Karpas-422 (cell line): ENCODE results near the gene KIAA1671. TPM values are rescaled to one million over a fixed set of nuclear protein-coding genes. Genes with fewer than 3 reads are reported as not detected.
A peak's percentile ranks its signal among the peaks of the same experiment; 100 is the strongest.

Experiments
- DNase-seq: peaks from one replicate; pipeline ENCODE4 v3.0.0-alpha.2; 2015
- H2AFZ ChIP-seq: fragments of 200-600 bp; sonication (generic); 2 replicates; pipeline ENCODE4 v1.6.1; 2014; ENCODE audit warnings: antibody characterized with exemption, low read length, mixed read lengths
- H3K27ac ChIP-seq: fragments of 200-600 bp; sonication (generic); 2 replicates; pipeline ENCODE4 v1.5.1; 2014; ENCODE audit warnings: mild to moderate bottlenecking, low read length, moderate library complexity
- H3K27me3 ChIP-seq: fragments of 200-600 bp; sonication (generic); 2 replicates; pipeline ENCODE4 v1.6.1; 2014; ENCODE audit warnings: low read length, mixed read lengths
- H3K36me3 ChIP-seq: fragments of 200-600 bp; sonication (generic); 2 replicates; pipeline ENCODE4 v1.6.1; 2014; ENCODE audit warnings: low read length, mixed read lengths; ENCODE audit not compliant: insufficient read depth
- H3K4me1 ChIP-seq: fragments of 200-600 bp; sonication (generic); 2 replicates; pipeline ENCODE4 v1.6.1; 2014; ENCODE audit warnings: mild to moderate bottlenecking, low read length, mixed read lengths
- H3K4me2 ChIP-seq: fragments of 200-600 bp; sonication (generic); 2 replicates; pipeline ENCODE4 v1.6.1; 2014; ENCODE audit warnings: low read length, low read depth, mild to moderate bottlenecking; ENCODE audit not compliant: poor library complexity, severe bottlenecking
- H3K4me3 ChIP-seq: fragments of 200-600 bp; sonication (generic); 2 replicates; pipeline ENCODE4 v1.5.1; 2014; ENCODE audit warnings: mild to moderate bottlenecking, antibody characterized with exemption, low read length, mixed read lengths
- H3K79me2 ChIP-seq: fragments of 200-600 bp; sonication (generic); 2 replicates; pipeline ENCODE4 v1.6.1; 2014; ENCODE audit warnings: mild to moderate bottlenecking, low read length, mixed read lengths
- H3K9ac ChIP-seq: fragments of 200-600 bp; sonication (generic); 2 replicates; pipeline ENCODE4 v1.6.0; 2014; ENCODE audit warnings: low read length
- H3K9me2 ChIP-seq: fragments of 200-600 bp; sonication (generic), shearing (Covaris generic); replicated peaks from 2 replicates; pipeline ENCODE4 v1.6.0; 2014; ENCODE audit warnings: mild to moderate bottlenecking, low read length, moderate library complexity; ENCODE audit not compliant: insufficient read depth
- H3K9me3 ChIP-seq: fragments of 300-700, 200-600 bp; sonication (generic); 2 replicates; pipeline ENCODE4 v1.6.1; 2014; ENCODE audit warnings: low read length, mixed read lengths
- H4K20me1 ChIP-seq: fragments of 200-600 bp; sonication (generic); 2 replicates; pipeline ENCODE4 v1.6.1; 2014; ENCODE audit warnings: mild to moderate bottlenecking, antibody characterized with exemption, low read length, low read depth; ENCODE audit not compliant: insufficient read depth
- total RNA-seq: library from RNA; depleted of rRNA; stranded (reverse); fragments of >200 nt; shearing (Covaris generic); gene quantifications from 2 replicates; pipeline ENCODE4 v1.2.3, GENCODE V29; 2014; ENCODE audit warnings: low replicate concordance

Gene KIAA1671
- total RNA-seq, 1 experiment from 2014 or later = not detected

GRCh38 chr22:25045159-25045558 is 92.6 kb downstream of the KIAA1671 start:
- Histone ChIP-seq H3K9me3 (no peaks in the 10 kb centered on the region), H3K79me2 (no peaks in the 10 kb centered on the region), H3K4me1 (no peaks in the 10 kb centered on the region), H2AFZ (no peak overlapping the region), H4K20me1 (no peaks in the 10 kb centered on the region), H3K27ac (no peak overlapping the region), H3K4me2 (no peak overlapping the region), H3K9me2 (no peaks in the 10 kb centered on the region), H3K4me3 (no peak overlapping the region), H3K27me3 (no peaks in the 10 kb centered on the region), H3K9ac (no peak overlapping the region), H3K36me3 (no peaks in the 10 kb centered on the region)
- DNase-seq = no peak

DNA sequence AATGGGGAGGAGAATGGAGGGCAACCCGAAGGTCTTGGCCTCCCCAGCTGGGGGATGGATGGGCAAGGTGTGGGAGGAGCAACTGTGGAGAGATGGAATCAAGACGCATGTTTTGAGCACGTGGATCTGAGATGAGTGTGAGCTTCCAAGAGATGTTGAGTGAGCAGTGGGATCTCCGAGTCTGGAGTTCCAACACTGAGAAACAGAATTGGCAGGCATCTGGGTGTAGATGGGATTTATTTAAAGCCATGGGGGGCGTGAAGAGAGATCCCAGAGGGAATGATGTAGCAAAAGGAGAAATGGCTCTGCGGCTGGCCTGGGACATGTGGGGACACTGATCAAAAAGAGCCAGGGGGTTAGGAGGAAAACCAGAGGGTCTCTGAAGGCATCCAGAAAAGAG is 95.6 kb downstream of the KIAA1671 start:
- no peak overlapping the region for H3K27ac ChIP-seq
- H3K27me3 ChIP-seq = no peaks in the 10 kb centered on the region
- no peak overlapping the region for H3K4me2 ChIP-seq
- H3K79me2 ChIP-seq = no peaks in the 10 kb centered on the region
- H3K9me3 ChIP-seq = peaks cover 5% of the 10 kb centered on the region; the same call in 1 of the 2 replicates
- no peak overlapping the region for H3K9ac ChIP-seq
- H3K4me1 ChIP-seq = no peaks in the 10 kb centered on the region
- H3K4me3 ChIP-seq = no peak overlapping the region
- H3K9me2 ChIP-seq = no peaks in the 10 kb centered on the region
- DNase-seq = no peak
- H2AFZ ChIP-seq = no peak overlapping the region
- no peaks in the 10 kb centered on the region for H4K20me1 ChIP-seq
- no peaks in the 10 kb centered on the region for H3K36me3 ChIP-seq

DNA sequence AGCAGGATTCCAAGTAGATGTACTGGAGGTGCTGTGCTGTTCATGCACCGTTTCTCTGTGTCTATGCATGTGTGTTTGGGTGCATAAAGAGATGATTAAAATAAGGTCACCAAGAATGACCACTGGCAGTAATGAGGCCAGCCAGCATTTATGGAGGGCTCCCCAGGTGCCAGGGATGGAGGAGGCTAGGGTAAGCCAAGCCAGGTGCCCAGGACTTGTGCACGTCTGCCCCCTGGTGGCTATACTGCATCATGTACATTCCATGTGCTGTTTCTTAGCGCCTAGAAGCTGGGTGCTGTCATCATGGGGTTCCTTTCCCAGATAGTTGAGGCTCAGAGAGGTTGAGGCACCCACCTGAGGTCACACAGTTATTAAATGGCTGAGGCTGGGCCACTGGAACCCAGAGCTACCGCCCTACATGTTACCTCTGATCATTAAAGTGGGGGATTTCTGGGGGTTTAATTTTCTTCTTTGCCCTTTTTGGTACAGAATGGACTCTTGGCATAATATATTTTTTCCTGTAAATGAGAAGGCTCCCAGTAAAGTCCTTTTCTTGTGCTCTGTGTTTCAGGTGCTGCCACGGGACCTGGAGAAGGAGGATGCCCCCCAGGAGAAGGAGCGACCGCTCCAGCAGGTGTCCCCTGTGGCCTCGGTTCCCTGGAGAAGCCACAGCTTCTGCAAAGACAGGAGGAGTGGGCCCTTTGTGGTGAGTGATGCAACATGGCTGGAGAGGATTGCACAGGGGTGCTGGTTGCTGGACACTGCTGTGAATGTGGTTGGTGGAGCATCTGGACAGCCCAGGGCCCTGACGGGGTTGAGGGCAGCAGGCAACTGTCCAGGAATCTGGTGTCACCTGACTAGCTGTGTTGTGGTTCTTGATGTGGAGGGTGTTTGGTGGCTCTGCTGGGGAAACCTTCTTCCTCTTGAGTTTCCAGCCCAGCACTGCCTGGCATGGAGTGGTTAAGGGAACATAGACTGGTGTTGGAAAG is 96.4 kb downstream of the KIAA1671 start:
- H3K9me2 ChIP-seq = no peaks in the 10 kb centered on the region
- no peaks in the 10 kb centered on the region for H3K27me3 ChIP-seq
- H2AFZ ChIP-seq = no peak overlapping the region
- H3K9me3 ChIP-seq = peaks cover 5% of the 10 kb centered on the region; the same call in 1 of the 2 replicates
- H3K79me2 ChIP-seq = no peaks in the 10 kb centered on the region
- no peak overlapping the region for H3K4me2 ChIP-seq
- no peaks in the 10 kb centered on the region for H3K4me1 ChIP-seq
- H3K36me3 ChIP-seq = no peaks in the 10 kb centered on the region
- no peak overlapping the region for H3K27ac ChIP-seq
- peak; percentile 86 for DNase-seq
- H3K9ac ChIP-seq = no peak overlapping the region
- H3K4me3 ChIP-seq = no peak overlapping the region
- no peaks in the 10 kb centered on the region for H4K20me1 ChIP-seq

DNA sequence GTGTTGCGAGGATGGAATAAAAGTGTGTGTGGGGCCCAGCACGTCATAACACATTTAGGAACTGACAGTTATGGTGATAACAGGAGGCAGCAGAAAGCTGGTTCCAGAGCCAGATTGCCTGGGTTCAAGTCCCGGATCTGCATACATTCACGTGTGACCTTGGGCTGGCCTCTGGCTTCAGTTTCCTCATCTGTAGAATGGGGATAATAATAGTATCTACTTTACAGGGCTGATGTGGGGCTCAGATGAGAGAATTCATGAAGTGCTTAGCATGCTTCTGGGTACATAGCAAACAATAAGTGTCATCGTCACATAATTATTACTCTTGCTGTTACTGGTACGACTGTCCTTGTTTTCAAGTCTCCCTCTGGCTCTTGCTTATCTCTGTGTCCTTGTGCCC is 97.3 kb downstream of the KIAA1671 start:
- no peaks in the 10 kb centered on the region for H3K9me2 ChIP-seq
- no peaks in the 10 kb centered on the region for H4K20me1 ChIP-seq
- H3K9me3 ChIP-seq = peaks cover 5% of the 10 kb centered on the region; the same call in 1 of the 2 replicates
- H3K27ac ChIP-seq = no peak overlapping the region
- H3K36me3 ChIP-seq = no peaks in the 10 kb centered on the region
- H3K4me1 ChIP-seq = no peaks in the 10 kb centered on the region
- H3K27me3 ChIP-seq = no peaks in the 10 kb centered on the region
- no peak for DNase-seq
- no peak overlapping the region for H3K4me2 ChIP-seq
- no peak overlapping the region for H2AFZ ChIP-seq
- no peak overlapping the region for H3K4me3 ChIP-seq
- no peak overlapping the region for H3K9ac ChIP-seq
- no peaks in the 10 kb centered on the region for H3K79me2 ChIP-seq

- H3K9ac ChIP-seq = no peak overlapping the region
- peaks cover 5% of the 10 kb centered on the region; the same call in 1 of the 2 replicates for H3K9me3 ChIP-seq
- no peak overlapping the region for H3K27ac ChIP-seq
- no peaks in the 10 kb centered on the region for H3K79me2 ChIP-seq
- H3K36me3 ChIP-seq = no peaks in the 10 kb centered on the region
- no peaks in the 10 kb centered on the region for H3K4me1 ChIP-seq
- no peaks in the 10 kb centered on the region for H3K27me3 ChIP-seq
- no peak overlapping the region for H3K4me2 ChIP-seq
- H2AFZ ChIP-seq = no peak overlapping the region
- H3K9me2 ChIP-seq = no peaks in the 10 kb centered on the region
- no peak overlapping the region for H3K4me3 ChIP-seq
- DNase-seq = no peak
- no peaks in the 10 kb centered on the region for H4K20me1 ChIP-seq
These were observed 98.0 kb downstream of the KIAA1671 start for GRCh38 chr22:25050566-25050965.

GRCh38 chr22:25051073-25051472 is 98.6 kb downstream of the KIAA1671 start:
- H3K9me3 ChIP-seq = peaks cover 5% of the 10 kb centered on the region; the same call in 1 of the 2 replicates
- DNase-seq = peak; percentile 56
- no peaks in the 10 kb centered on the region for H4K20me1 ChIP-seq
- H3K27ac ChIP-seq = no peak overlapping the region
- H3K36me3 ChIP-seq = no peaks in the 10 kb centered on the region
- H3K9ac ChIP-seq = no peak overlapping the region
- no peaks in the 10 kb centered on the region for H3K4me1 ChIP-seq
- no peak overlapping the region for H2AFZ ChIP-seq
- no peak overlapping the region for H3K4me3 ChIP-seq
- no peaks in the 10 kb centered on the region for H3K9me2 ChIP-seq
- no peak overlapping the region for H3K4me2 ChIP-seq
- H3K79me2 ChIP-seq = no peaks in the 10 kb centered on the region
- no peaks in the 10 kb centered on the region for H3K27me3 ChIP-seq

DNA sequence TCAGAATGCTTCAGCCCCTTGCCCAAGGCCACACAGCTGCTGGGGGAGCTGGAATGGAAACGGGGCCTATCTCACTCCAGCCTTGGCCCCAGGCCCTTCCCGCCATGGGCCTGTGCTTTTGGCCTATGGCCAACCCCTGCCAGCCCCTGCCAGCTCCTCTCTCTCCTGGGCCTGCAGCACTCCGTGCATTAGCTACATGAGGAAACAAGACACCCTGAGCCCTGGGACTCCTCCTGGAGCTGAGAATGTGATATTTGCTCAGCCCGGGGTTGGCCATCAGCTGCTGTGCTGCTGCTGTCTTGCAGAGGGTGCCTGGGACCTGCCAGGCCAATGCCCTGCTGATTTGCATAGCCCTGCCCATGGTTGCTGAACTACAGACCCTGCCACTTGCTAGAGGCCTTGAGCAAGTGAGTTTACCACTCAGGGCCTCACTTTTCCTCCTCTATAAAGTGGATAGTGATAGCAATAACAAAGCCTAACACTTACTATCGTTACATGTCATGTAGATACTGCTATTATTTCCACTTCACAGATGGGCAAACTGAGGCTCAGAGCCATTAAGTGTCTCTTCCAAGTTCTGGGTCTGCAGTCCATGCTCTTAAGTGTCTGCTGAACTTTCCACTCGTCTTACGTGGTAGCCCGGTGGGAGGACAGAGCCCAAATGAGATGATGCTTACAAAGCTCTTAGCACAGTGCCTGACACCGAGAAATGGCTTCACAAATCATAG is 99.6 kb downstream of the KIAA1671 start:
- Histone ChIP-seq H3K4me1 (no peaks in the 10 kb centered on the region), H3K9me2 (no peaks in the 10 kb centered on the region), H3K27me3 (no peaks in the 10 kb centered on the region), H3K9ac (no peak overlapping the region), H3K27ac (no peak overlapping the region), H3K9me3 (peaks cover 5% of the 10 kb centered on the region; the same call in 1 of the 2 replicates), H3K36me3 (no peaks in the 10 kb centered on the region), H4K20me1 (no peaks in the 10 kb centered on the region), H3K79me2 (no peaks in the 10 kb centered on the region), H3K4me3 (no peak overlapping the region), H3K4me2 (no peak overlapping the region), H2AFZ (no peak overlapping the region)
- DNase-seq = no peak

DNA sequence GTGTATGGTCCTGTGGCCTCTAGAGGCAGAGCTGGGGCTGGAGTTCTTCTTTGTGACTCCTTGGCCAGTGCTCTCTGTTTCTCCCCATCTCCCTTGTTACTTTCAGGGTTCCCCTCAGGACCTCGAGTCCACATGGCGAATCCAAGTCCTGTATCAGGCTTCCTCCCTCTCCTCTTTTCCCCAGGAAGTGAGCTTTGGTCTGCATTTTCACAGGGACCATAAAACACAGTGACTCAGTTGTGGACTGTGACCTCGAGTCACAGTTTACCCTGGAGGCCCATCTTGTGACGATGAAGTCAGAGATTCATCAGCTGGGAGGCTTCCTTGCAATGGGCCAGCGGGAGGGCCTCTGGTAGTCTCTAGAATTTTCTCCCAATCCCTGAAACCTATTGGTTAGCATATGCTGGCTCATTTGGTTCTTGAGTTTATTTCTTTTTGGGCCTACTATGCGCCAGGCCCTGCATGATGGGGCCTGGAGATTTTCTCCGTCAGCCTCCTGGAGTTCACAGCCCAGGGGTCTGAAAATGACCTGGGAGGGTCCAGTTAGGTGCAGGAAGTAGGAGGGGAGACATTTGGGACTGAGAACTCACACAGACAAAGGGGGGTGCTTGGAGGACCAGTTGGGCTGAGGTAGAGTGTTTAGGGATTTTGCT is 100.8 kb downstream of the KIAA1671 start:
- DNase-seq = no peak
- no peak overlapping the region for H3K4me2 ChIP-seq
- no peak overlapping the region for H3K27ac ChIP-seq
- no peak overlapping the region for H3K9ac ChIP-seq
- H4K20me1 ChIP-seq = no peaks in the 10 kb centered on the region
- no peaks in the 10 kb centered on the region for H3K27me3 ChIP-seq
- no peak overlapping the region for H3K4me3 ChIP-seq
- no peaks in the 10 kb centered on the region for H3K79me2 ChIP-seq
- H2AFZ ChIP-seq = no peak overlapping the region
- H3K4me1 ChIP-seq = no peaks in the 10 kb centered on the region
- H3K9me2 ChIP-seq = no peaks in the 10 kb centered on the region
- no peaks in the 10 kb centered on the region for H3K36me3 ChIP-seq
- H3K9me3 ChIP-seq = peaks cover 5% of the 10 kb centered on the region; the same call in 1 of the 2 replicates
